GM12864 (cell line): ENCODE measurements around the gene NRIP3.
A peak's percentile ranks its signal among the peaks of the same experiment; 100 is the strongest.
"Not testable (repeated sequence)": the region's sequence is repeated elsewhere in the genome, so short reads cannot be mapped to it uniquely, and the experiment has no call there.

Experiments used
- DNase-seq: peaks from one replicate; pipeline ENCODE4 v3.0.0-alpha.2; 2011; ENCODE audit warnings: low read depth
- H3K4me3 ChIP-seq: 2 replicates; pipeline ENCODE4 v1.5.1; 2011; ENCODE audit warnings: mild to moderate bottlenecking, low read depth, low read length, control low read depth
- CTCF ChIP-seq: IDR thresholded peaks from 2 replicates; pipeline ENCODE4 v1.5.1; 2011; ENCODE audit warnings: low read depth, mild to moderate bottlenecking, moderate library complexity, low read length, control low read depth, inconsistent platforms; ENCODE audit errors: missing control alignments

The NRIP3 gene

GRCh38 chr11:8947230-8947943 lies 56.4 kb downstream of the NRIP3 start:
- DNase-seq, result no peak
- no peak for TF ChIP-seq CTCF
- no peak overlapping the region for H3K4me3 ChIP-seq

DNA sequence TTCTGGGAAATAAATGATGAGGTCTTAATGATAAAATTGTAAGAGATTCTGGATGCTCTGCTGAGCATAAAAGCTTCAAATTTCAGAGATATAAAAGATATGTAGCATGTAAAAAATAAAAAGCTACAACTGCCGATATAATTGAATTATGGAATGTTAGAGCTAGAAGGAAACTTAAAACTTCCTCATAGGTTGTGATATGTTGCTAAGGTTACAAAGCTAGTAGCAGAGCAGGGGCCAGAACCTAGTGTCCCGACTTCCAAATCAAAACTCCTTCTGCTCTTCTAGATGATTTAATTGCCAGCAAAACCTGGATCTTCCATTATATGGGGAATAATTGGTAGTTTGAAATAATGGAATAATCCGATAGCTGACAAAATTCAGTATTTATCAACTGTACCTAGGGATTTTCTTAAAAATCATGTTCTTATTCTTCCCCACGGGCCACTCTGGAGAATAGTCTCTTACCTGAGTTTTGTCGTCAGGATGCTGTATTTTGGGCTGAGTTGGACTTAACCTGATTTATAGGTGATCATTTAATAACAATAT lies 61.2 kb downstream of the NRIP3 start, which contains the start of gene ASCL3:
Gene ASCL3 (minus strand): TSS at position 499 of the 549 bp plus-strand sequence. CDS start 4,855 bp downstream, outside the sequence.
- no peak for TF ChIP-seq CTCF
- no peak for DNase-seq

DNA sequence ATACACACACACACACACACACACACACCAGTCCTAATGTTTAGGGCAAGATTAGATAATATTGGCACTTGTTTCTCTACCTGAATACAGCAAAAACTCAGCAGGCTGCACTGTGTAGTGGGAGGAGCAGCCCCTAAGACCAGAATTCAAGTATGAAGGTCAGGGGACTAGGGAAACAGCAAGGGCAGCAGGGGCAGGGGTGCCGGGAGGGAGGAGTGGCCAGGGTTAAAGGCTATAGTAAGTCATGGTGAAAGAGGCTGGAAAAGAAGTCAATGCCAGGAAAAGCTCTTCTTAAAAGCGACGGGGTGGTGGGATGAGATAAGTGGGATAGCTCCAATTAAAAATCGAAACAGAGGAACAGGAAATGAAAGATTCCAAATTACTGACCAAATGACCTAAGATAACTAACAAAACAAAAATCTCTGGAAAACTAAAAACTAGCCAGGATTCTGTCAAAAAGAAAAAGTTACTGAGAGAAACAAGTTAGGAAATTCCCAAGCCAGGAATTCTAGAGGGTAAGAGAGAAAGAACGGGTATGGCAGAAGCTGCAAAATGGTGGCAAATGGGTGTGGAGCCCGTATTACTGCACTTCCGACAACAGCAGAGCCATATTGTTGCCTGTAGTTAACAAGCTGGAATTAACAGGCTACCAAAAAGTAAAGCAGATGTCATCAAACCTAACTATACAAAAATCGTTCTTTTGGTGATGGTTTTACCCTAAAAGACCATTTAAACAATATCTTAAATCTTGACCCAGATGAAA lies 62.3 kb downstream of the NRIP3 start:
- DNase-seq, result no peak
- H3K4me3 ChIP-seq, result no peak overlapping the region
- no peak for TF ChIP-seq CTCF

More for the DNA sequence above, 61.2 kb downstream of the NRIP3 start, which contains the start of gene ASCL3:
- H3K4me3 ChIP-seq, result no peak within 1 kb of the TSS

- no peak for TF ChIP-seq CTCF
- no peak for DNase-seq
- H3K4me3 ChIP-seq, result no peak overlapping the region
Measured at GRCh38 chr11:8937659-8938058, 66.1 kb downstream of the NRIP3 start.

DNA sequence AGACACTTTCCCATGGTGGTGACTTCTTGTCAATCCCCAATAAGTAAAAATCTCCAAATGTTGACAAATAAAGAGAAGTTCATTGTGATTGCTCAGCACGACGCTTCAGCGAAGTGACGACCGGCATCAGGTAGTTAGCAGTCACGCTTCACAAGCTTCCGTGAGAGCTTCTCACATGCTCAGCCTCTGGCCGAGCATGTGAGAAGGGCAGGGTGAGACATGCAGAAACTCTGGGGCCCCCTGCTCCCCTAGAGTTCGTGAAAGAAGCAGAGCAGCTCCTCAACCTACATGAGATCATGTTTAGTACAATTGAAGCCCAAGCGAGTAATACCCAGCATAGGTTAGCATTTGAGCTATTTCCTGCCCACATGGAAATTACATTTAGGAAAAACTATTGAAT lies 66.6 kb downstream of the NRIP3 start:
- no peak for TF ChIP-seq CTCF
- H3K4me3 ChIP-seq, result no peak overlapping the region
- peak; percentile 67 for DNase-seq

DNA sequence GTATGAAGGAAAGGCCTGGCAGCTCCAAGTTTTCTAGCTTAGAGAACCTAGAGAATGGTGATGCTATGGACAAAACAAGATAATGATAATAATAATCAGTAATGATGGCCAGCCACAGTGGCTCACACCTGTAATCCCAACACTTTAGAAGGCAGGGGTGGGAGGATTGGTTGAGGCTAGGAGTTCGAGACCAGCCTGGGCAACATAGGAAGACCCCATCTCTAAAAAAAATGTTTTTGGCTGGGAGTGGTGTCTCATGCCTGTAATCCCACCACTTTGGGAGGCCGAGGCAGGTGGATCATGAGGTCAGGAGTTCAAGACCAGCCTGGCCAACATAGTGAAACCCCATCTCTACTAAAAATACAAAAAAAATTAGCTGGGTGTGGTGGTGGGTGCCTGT lies 68.0 kb downstream of the NRIP3 start:
- H3K4me3 ChIP-seq, DNase-seq: not testable (repeated sequence)

GRCh38 chr11:8934742-8935488 lies 68.9 kb downstream of the NRIP3 start:
- no peak for TF ChIP-seq CTCF
- no peak for DNase-seq
- no peak overlapping the region for H3K4me3 ChIP-seq
